ENCODE data around the gene NOC4L.

DNA sequence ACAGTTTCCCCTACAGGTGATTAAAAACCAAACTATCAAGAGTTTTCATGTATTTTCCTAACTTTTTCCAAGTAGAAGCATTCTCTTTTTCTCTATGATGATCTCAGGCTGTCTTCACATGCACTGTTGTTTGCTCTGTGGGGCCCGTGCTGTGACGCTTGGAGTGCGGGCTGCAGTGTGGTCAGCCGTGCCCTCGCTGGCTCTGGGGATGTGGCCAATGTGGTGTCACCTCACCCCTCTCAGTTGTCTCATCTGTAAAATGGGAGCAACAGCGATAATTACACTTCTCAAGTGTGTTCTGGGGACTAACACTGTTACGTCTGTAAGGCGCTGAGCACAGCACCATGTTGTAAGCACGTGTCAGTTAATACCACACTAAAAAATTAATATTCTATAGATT lies 28.8 kb upstream of the NOC4L start:
- TF ChIP-seq, protein P1, sequence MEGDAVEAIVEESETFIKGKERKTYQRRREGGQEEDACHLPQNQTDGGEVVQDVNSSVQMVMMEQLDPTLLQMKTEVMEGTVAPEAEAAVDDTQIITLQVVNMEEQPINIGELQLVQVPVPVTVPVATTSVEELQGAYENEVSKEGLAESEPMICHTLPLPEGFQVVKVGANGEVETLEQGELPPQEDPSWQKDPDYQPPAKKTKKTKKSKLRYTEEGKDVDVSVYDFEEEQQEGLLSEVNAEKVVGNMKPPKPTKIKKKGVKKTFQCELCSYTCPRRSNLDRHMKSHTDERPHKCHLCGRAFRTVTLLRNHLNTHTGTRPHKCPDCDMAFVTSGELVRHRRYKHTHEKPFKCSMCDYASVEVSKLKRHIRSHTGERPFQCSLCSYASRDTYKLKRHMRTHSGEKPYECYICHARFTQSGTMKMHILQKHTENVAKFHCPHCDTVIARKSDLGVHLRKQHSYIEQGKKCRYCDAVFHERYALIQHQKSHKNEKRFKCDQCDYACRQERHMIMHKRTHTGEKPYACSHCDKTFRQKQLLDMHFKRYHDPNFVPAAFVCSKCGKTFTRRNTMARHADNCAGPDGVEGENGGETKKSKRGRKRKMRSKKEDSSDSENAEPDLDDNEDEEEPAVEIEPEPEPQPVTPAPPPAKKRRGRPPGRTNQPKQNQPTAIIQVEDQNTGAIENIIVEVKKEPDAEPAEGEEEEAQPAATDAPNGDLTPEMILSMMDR (IDR thresholded peaks at IDR 0.05; ENCODE audit: low read length): no peak
- TF ChIP-seq EZH2 (IDR thresholded peaks at IDR 0.05; ENCODE audit: borderline replicate concordance, low read length): no peak
